Ramos (cell line): ENCODE measurements around the gene PARD6B.
"Not testable (repeated sequence)": the region's sequence is repeated elsewhere in the genome, so short reads cannot be mapped to it uniquely, and the experiment has no call there.

Experiments used
- in situ Hi-C: fragments of 300-500 bp; cut with MboI; formaldehyde crosslinking; loops from one replicate; pipeline ENCODE4 v1.14.3; 2022; ENCODE audit warnings: low sequenced_read_pairs; ENCODE audit not compliant: unreplicated experiment

The PARD6B gene

DNA sequence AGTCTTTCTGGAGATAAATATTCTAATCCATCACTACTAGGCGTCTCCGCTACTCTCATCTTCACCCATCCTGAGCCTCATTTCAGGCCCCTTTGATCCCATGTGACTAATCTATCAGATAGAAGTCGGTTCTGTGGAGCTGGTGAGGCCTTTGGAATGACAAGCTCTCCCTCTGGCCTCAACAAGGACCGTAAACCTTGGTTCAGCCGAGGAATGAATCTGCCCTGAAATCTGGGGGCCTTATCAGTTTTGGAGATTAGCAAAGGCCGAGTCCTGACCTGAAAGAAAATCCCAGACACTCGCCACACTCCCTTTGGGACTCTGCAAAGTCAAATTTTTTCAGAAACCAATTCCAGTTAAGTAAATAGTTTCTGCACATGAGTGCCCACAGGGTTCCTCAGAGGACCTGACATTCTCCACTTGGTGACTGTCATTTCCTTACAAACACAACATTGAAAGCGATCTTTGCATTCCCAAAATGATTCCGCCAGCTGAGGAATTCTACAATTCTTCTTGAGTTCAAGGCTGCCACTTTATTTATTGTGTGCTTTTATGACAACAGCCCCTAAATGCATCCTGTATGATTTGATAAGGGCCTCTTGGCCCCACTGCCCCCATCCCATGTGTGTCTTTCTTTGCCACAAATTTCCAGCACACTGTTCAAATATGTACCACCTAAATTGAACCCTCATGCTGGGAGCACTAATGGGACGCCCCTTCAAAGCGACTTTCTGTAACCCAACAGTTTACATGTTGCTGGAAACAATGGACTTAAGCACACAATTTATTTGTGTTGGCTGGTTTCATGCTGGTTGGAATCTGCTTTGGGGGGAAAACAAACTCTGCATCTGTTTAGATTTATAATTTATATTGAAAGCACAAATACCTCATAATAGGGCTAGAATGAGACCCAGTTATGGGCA is 30.1 kb upstream of the PARD6B start:
- in situ Hi-C loops, result no loop called here

DNA sequence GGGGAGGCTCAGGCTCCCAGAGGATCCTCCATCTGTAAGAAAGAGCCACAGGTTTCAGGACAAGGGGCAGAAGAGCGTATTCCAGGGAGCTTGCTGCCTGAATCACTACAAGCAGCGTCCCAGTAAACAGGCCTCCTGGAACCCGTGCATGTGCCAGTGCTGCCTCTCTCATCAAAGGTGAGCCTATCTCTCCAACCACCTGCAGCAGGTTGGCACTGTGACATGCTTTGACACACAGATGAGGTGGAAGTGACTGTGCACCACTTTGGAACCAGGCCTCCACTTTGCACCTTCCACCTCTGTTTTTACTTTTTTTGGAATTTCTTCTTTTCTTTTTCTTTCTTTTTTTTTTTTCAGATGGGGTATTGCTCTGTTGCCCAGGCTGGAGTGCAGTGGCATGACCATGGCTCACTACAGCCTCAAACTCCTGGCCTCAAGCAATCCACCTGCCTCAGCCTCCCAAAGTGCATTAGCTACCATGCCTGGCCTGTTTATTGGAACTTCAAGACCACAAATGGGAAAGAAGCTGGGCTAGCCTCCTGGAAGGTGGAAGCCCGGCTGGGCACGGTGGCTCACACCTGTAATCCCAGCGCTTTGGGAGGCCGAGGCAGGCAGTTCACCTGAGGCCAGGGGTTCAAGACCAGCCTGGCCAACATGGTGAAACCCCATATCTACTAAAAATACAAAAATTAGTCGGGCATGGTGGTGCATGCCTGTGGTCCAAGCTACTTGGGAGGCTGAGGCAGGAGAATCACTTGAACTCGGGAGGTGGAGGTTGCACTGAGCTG is 27.5 kb upstream of the PARD6B start:
- in situ Hi-C loops, result not testable (repeated sequence)

DNA sequence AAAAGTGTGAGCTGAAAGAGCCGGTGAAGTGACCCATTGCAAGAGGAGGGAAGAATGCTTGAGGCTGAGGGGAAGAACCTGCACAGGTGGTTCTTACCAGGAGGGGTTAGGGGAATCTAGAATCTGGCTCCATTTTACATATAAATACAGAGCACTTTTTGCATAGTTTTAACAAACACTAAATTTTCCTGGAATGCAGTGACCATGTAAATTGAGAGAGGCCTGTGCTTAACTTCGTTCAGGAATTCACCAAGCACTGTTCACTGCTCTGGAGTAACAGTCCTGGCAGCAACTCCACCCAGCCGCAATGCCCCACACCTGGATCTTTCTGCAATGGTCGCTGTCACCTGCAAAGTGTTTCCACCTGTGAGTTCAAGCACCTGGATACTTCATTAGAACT is 26.9 kb upstream of the PARD6B start:
- in situ Hi-C loops, result no loop called here

DNA sequence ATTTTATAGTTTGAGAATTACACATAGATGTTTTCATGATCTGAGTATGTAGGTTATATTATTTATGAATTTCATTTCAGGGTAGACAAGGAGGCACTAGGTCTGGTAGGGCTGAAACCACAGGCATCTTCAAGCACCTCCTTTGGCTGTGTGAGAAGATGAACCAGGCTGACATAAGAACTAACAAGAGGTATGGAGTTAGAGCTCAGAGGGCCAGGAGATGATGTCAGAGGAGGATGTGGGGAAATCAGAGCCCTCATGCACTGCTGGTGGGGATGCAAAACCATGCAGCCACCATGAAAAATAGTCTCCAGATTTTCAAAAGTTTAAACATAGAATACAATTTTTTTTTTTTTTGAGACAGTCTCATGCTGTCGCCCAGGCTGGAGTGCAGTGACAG is 26.4 kb upstream of the PARD6B start:
- in situ Hi-C loops, result no loop called here

DNA sequence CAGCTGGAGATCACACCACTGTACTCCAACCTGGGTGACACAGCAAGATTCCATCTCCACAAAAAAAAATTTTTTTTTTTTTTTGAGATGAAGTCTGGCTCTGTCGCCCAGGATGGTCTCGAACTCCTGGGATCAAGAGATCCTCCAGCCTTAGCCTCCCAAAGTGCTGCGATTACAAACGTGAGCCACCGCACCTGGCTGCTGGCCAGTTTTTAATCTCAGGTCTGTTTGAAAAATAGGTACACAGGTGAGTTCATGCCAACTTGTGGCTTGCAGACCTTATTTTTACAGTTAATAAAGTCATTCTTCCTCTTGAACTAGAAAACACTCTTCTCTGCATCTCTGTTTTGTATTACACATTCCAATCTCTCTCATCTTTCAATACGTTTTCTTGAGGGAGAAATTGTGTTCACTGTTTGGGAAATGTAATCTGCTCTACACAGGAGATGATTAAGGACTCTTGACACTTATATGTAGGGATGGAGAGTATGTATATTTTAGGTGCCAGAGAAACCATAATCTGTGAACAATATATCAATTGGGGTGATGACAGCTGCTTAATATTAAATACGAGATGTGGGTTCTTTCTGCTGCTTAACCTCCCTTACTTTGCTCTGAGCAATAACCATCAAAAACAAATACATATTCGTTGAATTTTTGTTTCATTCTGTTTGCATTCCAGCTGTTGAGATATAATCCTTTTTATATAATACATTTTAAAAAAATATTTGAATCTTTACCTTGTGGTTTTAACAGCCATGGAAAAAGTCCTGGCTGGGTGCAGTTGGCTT is 22.3 kb upstream of the PARD6B start:
- in situ Hi-C loops, result no loop called here

DNA sequence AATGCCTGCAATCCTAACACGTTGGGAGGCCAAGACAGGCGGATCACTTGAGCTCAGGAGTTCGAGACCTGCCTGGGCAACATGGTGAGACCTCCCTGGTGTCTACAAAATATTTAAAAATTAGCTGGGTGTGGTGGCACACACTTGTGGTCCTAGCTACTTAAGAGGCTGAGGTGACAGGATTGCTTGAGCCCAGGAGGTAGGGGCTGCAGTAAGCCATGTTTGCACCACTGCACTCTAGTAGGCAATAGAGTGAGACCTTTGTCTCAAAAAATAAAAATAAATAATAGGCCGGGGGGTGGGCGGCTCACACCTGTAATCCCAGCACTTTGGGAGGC is 21.8 kb upstream of the PARD6B start:
- in situ Hi-C loops, result no loop called here

DNA sequence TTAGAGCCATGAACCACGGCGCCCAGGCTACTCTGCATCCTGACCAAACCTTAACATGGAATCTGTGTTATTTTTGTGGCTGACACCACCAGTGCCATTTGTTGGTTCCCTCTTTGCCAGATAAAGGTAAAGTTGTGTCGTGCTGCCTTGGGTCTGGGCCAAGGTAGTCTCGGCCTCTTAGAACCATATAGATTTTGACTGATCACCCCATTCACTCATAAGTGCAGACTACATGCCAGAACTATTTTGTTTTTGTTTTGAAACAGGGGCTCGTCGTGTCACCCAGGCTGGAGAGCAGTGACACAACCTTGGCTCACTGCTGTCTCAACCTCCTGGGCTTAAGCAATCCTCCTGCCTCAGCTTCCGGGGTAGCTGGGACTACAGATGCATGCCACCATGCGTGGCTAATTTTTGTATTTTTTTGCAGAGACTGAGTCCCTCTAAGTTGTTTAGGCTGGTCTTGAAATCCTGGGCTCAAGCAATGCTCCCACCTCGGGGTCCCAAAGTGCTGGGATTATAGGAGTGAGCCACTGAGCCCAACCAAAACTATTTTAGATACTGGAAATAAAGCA is 20.8 kb upstream of the PARD6B start:
- in situ Hi-C loops, result no loop called here

DNA sequence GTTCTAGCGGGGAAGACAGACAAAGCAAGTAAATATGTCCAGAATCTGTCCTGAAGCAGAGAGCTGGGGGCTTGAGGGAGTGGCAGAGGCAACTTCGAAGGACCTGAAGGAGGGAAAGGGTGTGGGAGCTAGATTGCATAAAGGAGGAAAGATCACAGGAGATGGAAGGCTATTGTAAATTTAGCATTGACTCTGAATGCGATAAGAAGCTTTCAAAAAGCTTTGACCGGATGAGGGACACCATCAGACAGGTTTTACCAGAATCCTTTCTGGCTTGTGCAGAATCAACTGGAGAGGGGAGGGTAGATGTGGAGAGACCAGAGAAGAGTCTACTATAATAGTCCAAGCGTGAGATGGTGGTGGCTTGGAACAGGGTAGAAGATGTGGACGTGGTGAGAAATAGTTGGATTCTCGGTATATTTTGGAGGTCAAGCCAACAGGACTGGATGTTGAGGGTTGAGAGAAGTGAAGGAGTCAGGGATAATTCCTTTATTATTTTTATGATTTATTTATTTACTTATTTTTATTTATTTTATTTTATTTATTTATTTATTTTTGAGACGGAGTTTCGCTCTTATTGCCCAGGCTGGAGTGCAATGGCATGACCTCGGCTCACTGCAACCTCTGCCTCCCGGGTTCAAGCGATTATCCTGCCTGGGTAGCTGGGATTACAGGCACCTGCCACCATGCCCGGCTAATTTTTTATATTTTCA is 20.1 kb upstream of the PARD6B start:
- in situ Hi-C loops, result no loop called here

DNA sequence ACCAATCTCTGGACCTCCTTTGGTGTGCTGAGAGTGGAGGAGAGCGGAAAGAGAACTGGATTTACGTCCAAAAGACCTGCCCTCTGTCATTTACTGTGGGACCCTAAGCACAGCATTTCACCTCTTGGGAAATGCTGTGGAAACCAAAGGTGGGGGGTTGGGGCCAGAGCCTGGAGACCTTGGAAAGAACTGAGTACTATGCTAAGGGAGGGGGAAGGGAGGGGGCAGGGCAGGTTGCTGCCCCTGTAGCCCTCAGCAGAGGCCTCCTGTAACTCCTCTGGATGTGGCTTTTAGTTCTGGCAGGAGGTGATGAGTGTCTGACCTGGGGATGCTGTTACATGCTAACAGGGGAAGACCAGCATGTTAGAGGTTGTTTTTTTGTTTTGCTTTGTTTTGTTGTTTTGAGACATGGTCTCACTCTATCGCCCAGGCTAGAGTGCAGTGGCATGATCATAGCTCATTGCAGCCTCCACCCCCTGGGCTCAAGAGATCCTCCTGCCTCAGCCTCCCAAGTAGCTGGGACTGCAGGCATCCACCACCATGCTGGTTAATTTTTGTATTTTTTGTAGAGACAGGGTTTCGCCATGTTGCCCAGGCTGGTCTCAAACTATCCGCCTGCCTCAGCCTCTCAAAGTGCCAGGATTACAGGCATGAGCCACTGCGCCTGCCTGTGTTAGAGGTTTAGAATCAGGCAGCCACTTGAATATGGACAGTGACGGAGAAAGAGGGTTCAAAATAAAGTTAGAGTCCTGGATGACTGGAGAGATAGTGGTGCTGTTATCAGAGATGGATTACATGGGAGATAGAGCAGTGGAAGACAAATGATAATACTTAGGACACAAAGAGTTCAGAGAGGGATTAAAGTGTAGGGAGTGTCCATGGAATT is 18.4 kb upstream of the PARD6B start:
- in situ Hi-C loops, result no loop called here

DNA sequence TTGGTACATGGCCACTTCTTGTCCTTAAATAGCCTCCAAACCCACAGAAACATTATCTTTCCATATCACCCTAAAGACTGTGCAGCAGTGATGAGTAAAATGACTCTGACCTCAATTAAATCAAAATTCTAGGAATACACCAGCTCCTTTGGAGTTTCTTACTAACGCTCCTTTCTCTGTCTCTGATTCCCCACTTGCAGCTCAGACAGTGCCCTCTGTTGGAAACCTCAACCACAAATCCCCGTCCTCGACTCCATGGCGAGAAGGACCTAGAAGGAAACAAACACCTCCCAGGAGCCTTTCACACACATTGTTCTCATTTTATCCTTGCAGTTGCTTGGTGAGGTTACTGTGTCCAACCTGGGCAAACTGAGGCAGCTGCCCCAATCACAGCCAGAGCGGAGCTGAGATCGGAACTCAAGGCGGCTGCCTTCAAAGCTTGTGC is 17.7 kb upstream of the PARD6B start:
- in situ Hi-C loops, result no loop called here

DNA sequence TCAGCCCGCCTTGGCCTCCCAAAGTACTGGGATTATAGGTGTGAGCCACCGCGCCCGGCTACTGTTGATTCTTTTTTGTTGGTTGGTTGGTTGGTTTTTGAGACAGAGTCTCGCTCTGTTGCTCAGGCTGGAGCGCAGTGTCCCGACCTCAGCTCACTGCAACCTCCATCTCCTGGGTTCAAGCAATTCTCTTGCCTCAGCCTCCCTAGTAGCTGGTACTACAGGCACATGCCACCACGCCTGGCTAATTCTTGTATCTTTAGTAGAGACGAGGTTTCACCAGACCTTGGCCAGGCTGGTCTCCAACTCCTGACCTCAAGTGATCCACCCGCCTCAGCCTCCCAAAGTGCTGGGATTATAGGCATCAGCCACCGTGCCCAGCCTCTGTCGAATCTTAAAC is 17.0 kb upstream of the PARD6B start:
- in situ Hi-C loops, result not testable (repeated sequence)

DNA sequence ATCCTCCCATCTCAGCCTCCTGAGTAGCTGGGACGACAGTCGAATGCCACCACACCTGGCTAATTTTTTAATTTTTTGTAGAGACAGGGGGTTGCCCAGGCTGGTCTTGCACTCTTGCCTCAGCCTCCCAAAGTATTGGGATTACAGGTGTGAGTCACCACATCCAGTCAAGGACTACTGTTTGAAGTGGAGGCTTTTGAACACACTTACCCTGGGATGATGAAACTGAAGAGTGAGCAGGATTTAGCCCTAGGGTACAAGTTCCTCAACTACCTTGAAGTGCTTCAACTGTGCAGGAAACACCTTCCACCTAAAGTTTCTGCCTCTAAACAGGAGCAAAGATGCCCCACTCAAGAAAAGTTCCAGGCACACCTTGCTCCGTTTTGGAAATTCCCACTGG is 15.7 kb upstream of the PARD6B start:
- in situ Hi-C loops, result no loop called here

DNA sequence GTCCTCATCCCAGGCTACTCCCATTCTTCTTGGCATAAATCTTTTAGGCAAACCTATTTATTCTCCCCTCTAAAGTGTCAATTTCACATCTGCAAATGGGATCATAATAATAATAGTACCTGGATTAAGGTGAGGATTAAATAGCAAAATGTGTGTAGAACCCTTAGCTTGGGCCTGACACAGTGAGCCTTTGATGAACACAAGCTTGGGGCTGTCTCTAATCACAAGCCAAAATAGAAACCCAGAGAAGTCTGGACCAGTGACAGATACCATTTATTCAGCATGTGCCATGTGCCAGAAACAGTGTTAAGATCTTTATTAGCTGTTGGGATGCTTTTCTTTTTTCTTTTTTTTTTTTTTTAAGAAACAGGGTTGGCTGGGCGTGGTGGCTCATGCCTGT is 14.9 kb upstream of the PARD6B start:
- in situ Hi-C loops, result no loop called here

DNA sequence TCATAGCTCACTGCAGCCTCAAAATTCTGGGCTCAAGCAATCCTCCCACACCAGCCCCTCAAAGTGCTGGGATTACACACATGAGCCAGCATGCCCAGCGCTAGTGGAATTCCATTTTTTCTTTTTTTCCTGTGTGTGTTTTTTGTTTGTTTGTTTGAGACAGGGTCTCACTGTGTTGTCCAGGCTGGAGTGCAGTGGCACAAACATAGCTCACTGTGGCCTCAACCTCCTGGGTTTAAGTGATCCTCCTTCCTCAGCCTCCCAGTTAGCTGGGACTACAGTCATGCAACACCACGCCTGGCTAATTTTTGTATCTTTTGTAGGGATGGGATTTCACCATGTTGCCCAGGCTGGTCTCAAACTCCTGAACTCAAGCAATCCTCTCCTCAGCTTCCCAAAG is 14.1 kb upstream of the PARD6B start:
- in situ Hi-C loops, result no loop called here

DNA sequence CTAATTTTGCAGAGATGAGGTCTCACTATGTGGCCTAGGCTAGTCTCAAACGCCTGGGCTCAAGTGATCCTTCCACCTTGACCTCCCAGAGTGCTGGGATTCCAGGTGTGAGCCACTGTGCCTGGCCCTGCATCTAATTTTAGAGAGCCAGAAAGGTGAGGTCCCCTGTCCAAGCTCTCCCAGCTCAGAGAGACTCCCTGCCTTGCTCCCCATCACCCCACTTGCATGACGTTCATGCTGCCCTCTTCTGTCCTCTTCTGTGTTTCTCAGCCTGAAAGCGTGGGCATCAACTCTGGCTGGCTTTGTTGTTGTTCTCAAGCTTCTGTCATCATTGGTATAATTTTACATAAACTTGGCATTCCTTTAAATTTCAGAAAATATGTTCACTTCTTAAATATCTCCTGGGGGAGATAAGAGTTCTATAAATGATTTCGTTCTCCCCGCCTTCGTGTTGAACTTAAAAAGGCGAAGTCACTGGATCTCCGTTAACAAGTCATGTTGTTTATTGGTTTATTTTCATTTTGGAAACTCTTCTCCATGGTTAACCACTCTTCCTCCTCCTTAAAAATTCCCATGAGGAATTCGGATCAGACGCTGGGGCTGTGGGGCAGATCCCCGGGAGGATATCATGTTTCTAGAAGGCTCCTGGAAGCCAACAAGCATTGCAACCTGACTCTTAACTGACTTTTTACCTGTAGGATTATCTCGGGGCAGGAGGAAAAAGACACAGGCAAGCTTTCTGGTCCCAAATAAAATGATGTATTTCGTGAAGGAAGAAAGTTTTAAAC is 13.2 kb upstream of the PARD6B start:
- in situ Hi-C loops, result no loop called here

DNA sequence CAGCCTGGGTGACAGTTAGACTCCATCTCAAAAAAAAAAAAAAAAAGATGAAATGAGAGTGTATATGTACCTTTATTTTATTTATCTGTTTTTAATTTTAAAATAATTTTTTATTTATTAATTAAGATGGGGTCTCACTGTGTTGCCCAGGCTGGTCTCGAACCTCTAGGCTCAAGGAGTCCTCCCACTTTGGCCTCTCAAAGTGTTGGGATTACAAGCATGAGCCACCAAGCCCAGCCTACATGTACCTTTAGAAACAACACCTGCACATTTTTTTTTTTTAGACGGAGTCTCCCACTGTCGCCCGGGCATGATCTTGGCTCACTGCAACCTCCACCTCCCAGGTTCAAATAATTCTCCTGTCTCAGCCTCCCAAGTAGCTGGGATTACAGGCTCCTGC is 12.1 kb upstream of the PARD6B start:
- in situ Hi-C loops, result no loop called here

DNA sequence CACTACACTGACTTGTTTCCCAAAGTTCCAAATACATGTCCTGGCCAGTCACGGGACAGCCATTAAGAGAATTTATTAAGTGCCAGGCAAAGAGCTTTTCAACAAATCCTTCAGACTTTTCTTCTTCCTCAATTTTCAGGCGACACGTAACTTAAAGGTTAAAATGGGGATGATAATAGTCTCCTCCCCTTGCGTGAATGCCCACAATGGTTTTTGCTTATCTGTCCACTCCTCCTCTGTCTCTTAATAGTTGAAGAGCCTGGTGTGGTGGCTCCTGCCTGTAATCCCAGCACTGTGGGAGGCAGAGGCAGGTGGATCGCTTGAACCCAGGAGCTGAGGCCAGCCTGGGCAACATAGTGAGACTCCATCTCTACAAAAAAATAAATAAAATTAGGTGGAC is 11.4 kb upstream of the PARD6B start:
- in situ Hi-C loops, result no loop called here

DNA sequence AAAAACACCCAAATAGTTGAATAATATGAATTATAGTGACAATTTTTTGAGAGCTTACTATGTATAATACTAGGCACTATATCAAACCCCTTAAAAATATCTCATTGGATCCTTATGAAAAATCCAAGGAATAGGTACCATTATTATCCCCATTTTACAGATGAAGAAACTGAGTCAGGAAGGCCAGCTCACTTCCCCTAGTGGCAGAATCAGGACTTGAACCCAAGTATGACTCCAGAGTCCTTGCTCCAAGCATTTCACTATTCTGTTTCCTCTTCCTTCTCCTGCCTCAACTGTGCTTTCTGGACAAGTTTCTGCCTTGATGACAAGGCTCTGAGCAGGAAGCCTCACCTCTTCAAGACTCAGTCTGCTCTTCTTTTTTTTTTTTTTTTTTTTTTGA is 10.8 kb upstream of the PARD6B start:
- in situ Hi-C loops, result no loop called here
